ENCODE data around the gene PHC2.

PHC2 gene

DNA sequence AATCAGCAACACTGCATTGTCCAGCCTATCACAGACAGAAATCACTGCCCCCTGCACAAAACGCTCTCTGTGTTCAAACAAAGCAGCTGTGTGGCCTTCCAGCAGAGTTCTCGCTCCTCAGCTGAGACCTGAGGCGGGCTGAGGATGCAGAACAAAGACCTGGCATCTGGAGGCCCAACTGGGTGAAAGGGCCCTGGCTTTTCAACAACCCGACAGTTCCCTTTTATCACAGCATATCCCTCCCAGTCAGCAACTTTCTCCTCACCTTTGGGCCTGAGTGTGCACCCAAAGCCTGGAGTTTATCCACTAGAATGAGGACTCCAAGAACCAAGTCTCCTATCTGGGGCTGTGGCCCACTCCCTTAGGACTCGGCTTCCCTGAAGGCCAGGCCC is 67.4 kb downstream of the PHC2 start:
- no peak overlapping the region for H2AFZ ChIP-seq (ENCODE audit: low read length)
- H3K4me3 ChIP-seq (ENCODE audit: low read length), result no peak overlapping the region
- no peaks in the 10 kb centered on the region for H3K79me2 ChIP-seq (ENCODE audit: low read length)
- H3K9ac ChIP-seq (ENCODE audit: low read length), result no peak overlapping the region
- DNase-seq, result no peak
- no peaks in the 10 kb centered on the region for H3K27me3 ChIP-seq (replicated peaks; ENCODE audit: insufficient read depth, low read length)
- no peaks in the 10 kb centered on the region for H3K36me3 ChIP-seq (replicated peaks; ENCODE audit: insufficient read depth, low read length)
- no peaks in the 10 kb centered on the region for H4K20me1 ChIP-seq (ENCODE audit: insufficient read depth, low read length)
- TF ChIP-seq, protein P1, sequence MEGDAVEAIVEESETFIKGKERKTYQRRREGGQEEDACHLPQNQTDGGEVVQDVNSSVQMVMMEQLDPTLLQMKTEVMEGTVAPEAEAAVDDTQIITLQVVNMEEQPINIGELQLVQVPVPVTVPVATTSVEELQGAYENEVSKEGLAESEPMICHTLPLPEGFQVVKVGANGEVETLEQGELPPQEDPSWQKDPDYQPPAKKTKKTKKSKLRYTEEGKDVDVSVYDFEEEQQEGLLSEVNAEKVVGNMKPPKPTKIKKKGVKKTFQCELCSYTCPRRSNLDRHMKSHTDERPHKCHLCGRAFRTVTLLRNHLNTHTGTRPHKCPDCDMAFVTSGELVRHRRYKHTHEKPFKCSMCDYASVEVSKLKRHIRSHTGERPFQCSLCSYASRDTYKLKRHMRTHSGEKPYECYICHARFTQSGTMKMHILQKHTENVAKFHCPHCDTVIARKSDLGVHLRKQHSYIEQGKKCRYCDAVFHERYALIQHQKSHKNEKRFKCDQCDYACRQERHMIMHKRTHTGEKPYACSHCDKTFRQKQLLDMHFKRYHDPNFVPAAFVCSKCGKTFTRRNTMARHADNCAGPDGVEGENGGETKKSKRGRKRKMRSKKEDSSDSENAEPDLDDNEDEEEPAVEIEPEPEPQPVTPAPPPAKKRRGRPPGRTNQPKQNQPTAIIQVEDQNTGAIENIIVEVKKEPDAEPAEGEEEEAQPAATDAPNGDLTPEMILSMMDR (IDR thresholded peaks at IDR 0.05; ENCODE audit: low read length), result no peak
- TF ChIP-seq EZH2 (optimal IDR thresholded peaks at IDR 0.05; ENCODE audit: low read depth, low read length) (no peak), EZH2phosphoT487 (IDR thresholded peaks at IDR 0.05; ENCODE audit: low read length) (no peak)
- no peak overlapping the region for H3K4me2 ChIP-seq (ENCODE audit: low read depth, low read length)
- no peaks in the 10 kb centered on the region for H3F3A ChIP-seq (ENCODE audit: insufficient read depth, low read length)
- no peaks in the 10 kb centered on the region for H3K9me2 ChIP-seq (replicated peaks; ENCODE audit: insufficient read depth, low read length)
- no peaks in the 10 kb centered on the region for H3K4me1 ChIP-seq (ENCODE audit: low read length)
- H3K9me3 ChIP-seq (replicated peaks; ENCODE audit: insufficient read depth, low read length), result no peaks in the 10 kb centered on the region
- H3K27ac ChIP-seq (ENCODE audit: low read length), result no peak overlapping the region

- DNase-seq, result no peak
- no peak for TF ChIP-seq EZH2 (optimal IDR thresholded peaks at IDR 0.05; ENCODE audit: low read depth, low read length)
- H3K27me3 ChIP-seq (replicated peaks; ENCODE audit: insufficient read depth, low read length), result no peaks in the 10 kb centered on the region
- H3F3A ChIP-seq (ENCODE audit: insufficient read depth, low read length), result no peaks in the 10 kb centered on the region
- H3K9ac ChIP-seq (ENCODE audit: low read length), result no peak overlapping the region
- no peak overlapping the region for H3K4me3 ChIP-seq (ENCODE audit: low read length)
- no peaks in the 10 kb centered on the region for H3K79me2 ChIP-seq (ENCODE audit: low read length)
- H4K20me1 ChIP-seq (ENCODE audit: insufficient read depth, low read length), result no peaks in the 10 kb centered on the region
- H3K9me2 ChIP-seq (replicated peaks; ENCODE audit: insufficient read depth, low read length), result no peaks in the 10 kb centered on the region
- no peak overlapping the region for H2AFZ ChIP-seq (ENCODE audit: low read length)
- H3K9me3 ChIP-seq (replicated peaks; ENCODE audit: insufficient read depth, low read length), result no peaks in the 10 kb centered on the region
- no peaks in the 10 kb centered on the region for H3K4me1 ChIP-seq (ENCODE audit: low read length)
- no peaks in the 10 kb centered on the region for H3K36me3 ChIP-seq (replicated peaks; ENCODE audit: insufficient read depth, low read length)
- H3K27ac ChIP-seq (ENCODE audit: low read length), result no peak overlapping the region
- H3K4me2 ChIP-seq (ENCODE audit: low read depth, low read length), result no peak overlapping the region
These were observed 67.9 kb downstream of the PHC2 start for GRCh38 chr1:33363021-33363420.

DNA sequence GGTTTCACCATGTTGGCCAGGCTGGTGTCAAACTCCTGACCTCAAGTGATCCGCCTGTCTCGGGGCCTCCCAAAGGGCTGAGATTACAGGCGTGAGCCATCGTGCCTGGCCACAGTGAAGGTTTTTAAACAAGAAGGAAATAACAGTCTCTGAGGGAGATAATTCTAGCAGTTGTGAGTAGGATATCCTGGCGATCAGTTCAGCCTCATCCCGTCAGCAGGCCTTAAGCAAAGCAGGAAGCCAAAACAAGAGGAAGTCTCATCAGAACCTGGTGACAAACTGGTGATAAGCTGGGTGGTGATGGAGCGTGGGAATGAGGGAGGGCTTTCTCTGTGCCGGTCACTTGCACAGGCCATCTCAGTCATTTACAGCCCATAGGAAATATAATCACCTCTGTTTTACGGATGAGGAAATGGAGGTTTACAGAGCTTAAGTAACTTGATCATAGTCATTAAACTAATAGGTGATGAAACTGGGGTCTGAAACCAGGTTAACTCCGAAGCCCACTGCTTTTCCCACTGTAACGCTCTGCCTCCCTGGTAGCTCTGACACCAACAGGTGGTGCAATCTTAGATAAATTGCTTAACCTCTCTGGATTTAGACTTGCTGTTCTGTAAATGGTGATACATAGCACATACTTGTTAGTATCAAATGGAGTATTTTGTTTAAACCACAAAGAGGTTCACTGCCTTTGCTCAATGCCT is 69.2 kb downstream of the PHC2 start:
- H3K9me2 ChIP-seq (replicated peaks; ENCODE audit: insufficient read depth, low read length), result no peaks in the 10 kb centered on the region
- TF ChIP-seq, protein P1 (IDR thresholded peaks at IDR 0.05; ENCODE audit: low read length), result no peak
- TF ChIP-seq EZH2 (optimal IDR thresholded peaks at IDR 0.05; ENCODE audit: low read depth, low read length), result no peak
- TF ChIP-seq EZH2phosphoT487 (IDR thresholded peaks at IDR 0.05; ENCODE audit: low read length), result no peak
- H3F3A ChIP-seq (ENCODE audit: insufficient read depth, low read length), result no peaks in the 10 kb centered on the region
- no peak overlapping the region for H3K27ac ChIP-seq (ENCODE audit: low read length)
- H4K20me1 ChIP-seq (ENCODE audit: insufficient read depth, low read length), result no peaks in the 10 kb centered on the region
- no peak overlapping the region for H3K4me2 ChIP-seq (ENCODE audit: low read depth, low read length)
- H3K4me1 ChIP-seq (ENCODE audit: low read length), result no peaks in the 10 kb centered on the region
- H3K4me3 ChIP-seq (ENCODE audit: low read length), result no peak overlapping the region
- H3K9me3 ChIP-seq (replicated peaks; ENCODE audit: insufficient read depth, low read length), result no peaks in the 10 kb centered on the region
- DNase-seq, result no peak
- H3K27me3 ChIP-seq (replicated peaks; ENCODE audit: insufficient read depth, low read length), result no peaks in the 10 kb centered on the region
- no peaks in the 10 kb centered on the region for H3K36me3 ChIP-seq (replicated peaks; ENCODE audit: insufficient read depth, low read length)
- H3K79me2 ChIP-seq (ENCODE audit: low read length), result no peaks in the 10 kb centered on the region
- H2AFZ ChIP-seq (ENCODE audit: low read length), result no peak overlapping the region
- H3K9ac ChIP-seq (ENCODE audit: low read length), result no peak overlapping the region

GRCh38 chr1:33360367-33360766 is 70.5 kb downstream of the PHC2 start:
- no peaks in the 10 kb centered on the region for H3K27me3 ChIP-seq (replicated peaks; ENCODE audit: insufficient read depth, low read length)
- no peak overlapping the region for H2AFZ ChIP-seq (ENCODE audit: low read length)
- H3K4me3 ChIP-seq (ENCODE audit: low read length), result no peak overlapping the region
- no peak overlapping the region for H3K27ac ChIP-seq (ENCODE audit: low read length)
- no peaks in the 10 kb centered on the region for H3K9me3 ChIP-seq (replicated peaks; ENCODE audit: insufficient read depth, low read length)
- TF ChIP-seq, protein P1 (IDR thresholded peaks at IDR 0.05; ENCODE audit: low read length), result no peak
- TF ChIP-seq EZH2 (optimal IDR thresholded peaks at IDR 0.05; ENCODE audit: low read depth, low read length) (no peak), EZH2phosphoT487 (IDR thresholded peaks at IDR 0.05; ENCODE audit: low read length) (no peak)
- H3K9ac ChIP-seq (ENCODE audit: low read length), result no peak overlapping the region
- H3F3A ChIP-seq (ENCODE audit: insufficient read depth, low read length), result no peaks in the 10 kb centered on the region
- no peak for DNase-seq
- H3K9me2 ChIP-seq (replicated peaks; ENCODE audit: insufficient read depth, low read length), result no peaks in the 10 kb centered on the region
- no peak overlapping the region for H3K4me2 ChIP-seq (ENCODE audit: low read depth, low read length)
- H3K4me1 ChIP-seq (ENCODE audit: low read length), result no peaks in the 10 kb centered on the region
- H4K20me1 ChIP-seq (ENCODE audit: insufficient read depth, low read length), result no peaks in the 10 kb centered on the region
- H3K79me2 ChIP-seq (ENCODE audit: low read length), result no peaks in the 10 kb centered on the region
- H3K36me3 ChIP-seq (replicated peaks; ENCODE audit: insufficient read depth, low read length), result no peaks in the 10 kb centered on the region
